Measurements from ENCODE around the gene HHAT.

HHAT gene

DNA sequence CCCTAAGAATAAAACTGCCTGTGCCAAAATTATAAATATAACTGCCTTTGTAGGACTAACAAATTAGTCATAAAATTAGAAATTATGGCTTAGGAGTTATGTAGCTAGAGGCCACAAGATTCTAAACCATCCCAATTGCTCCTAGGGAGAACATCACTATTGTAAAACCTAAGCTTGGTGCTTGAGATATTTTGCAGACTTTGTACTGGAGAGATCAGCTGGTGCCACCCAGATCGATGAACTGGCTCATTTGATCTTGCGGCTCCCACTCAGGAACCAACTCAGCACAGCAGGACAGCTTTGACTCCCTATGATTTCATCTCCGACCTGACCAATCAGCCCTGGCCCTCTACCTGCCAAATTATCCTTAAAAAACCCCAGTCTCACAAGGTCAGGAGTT is 30.6 kb downstream of the HHAT start:
- DNase-seq (ENCODE audit: low read depth, low spot score) = no peak

- DNase-seq (ENCODE audit: low read depth, low spot score) = no peak
Measured at GRCh38 chr1:210360852-210361477, 32.3 kb downstream of the HHAT start.

DNA sequence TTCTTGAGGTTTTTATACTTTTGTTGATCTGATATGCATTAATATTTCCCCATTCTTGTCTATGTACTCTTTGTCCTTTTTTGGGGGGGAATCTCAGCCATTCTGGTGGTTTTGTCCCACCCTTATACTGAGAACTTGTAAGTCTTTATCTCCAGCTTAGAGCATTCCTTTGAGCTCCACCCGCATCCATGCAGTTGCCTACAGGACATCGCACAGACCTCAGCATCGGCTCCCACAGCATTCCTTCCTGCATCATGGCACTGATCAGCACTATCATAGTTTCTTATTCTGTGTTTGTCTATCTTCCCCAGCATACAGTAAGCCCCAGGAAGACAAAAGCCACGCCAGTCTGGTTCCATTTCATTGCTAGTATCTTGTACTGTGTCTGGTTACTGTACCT is 33.0 kb downstream of the HHAT start:
- no peak for DNase-seq (ENCODE audit: low read depth, low spot score)

DNA sequence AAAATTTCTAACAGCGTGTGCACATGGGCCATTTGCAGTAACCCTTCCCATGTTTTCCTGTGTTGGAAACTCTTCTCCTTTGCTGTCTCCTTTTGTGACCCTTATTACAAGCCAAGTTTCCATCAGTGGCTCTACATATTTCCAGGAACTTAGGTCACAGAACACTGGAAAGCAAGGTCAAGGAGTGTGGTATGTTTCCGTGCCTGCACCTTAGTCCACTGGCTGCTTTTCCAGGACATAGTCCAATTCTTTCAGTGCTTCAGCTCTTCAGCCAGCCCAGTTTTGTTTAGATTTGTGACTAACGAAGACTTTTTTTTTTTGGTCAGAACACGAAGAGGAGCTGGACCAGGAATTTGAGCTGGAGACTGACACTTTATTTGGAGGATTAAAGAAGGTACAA is 33.8 kb downstream of the HHAT start:
- no peak for DNase-seq (ENCODE audit: low read depth, low spot score)

GRCh38 chr1:210363119-210363518 is 34.4 kb downstream of the HHAT start:
- DNase-seq (ENCODE audit: low read depth, low spot score) = no peak

- DNase-seq (ENCODE audit: low read depth, low spot score) = no peak
Measured at GRCh38 chr1:210364479-210364878, 35.8 kb downstream of the HHAT start.

- no peak for DNase-seq (ENCODE audit: low read depth, low spot score)
Measured at GRCh38 chr1:210366767-210367166, 38.1 kb downstream of the HHAT start.

DNA sequence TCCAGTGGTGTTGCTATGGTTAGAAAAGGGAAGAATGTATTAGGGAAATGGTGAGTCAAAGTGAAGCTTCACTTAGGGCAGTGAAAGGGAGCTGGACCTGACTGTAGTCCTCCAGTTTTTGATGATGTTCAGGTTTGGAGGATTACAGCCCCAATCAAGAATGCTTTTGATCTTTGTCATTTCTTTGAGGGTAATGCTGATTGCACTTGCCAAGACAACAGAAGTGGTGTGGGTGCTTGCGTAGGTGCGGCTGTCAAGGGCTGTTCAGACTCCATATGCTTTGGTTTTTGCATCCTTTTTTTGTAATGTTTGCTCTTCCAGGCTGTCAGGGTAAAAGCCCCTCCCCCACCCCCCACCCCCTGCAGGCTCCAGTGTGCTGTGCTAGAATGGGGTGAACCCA is 38.9 kb downstream of the HHAT start:
- no peak for DNase-seq (ENCODE audit: low read depth, low spot score)

DNA sequence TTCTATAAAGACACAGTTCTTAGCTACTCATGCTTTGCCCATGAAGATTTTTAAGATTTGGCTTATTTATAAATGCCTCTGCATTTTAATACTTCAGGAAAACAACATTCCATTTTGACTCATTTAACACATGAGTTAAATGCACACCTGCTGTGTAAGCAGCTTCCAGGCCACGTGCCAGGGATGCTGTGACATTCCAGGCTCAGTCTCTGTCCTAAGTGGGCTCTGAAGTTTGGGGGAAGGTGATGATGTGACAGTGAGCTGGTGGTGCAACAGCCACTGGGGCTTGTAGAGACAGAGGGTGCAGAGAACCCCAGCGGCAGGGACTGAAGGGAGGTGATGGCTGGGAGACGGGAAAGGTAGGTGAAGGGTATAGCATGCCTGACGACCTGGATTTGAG is 40.7 kb downstream of the HHAT start:
- no peak for DNase-seq (ENCODE audit: low read depth, low spot score)

DNA sequence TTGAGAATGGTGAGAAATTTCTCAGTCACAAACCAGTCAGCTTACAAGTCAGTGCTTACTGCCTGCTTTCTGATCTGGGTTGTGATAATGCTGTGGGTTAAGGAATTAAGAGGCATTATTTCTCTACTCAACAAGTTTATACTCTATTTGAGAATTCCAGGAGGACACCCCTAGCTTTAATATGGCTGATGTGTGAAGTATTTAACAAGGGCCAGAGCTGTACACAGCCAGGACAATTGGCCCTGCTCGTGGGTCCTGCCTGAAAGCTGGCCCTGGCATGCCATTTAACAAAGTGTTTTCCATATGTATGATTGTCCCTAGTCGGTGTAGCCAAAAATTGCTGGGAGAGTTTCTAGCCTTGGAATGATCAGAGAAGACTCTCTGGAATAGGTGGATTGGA is 43.2 kb downstream of the HHAT start:
- DNase-seq (ENCODE audit: low read depth, low spot score) = no peak

GRCh38 chr1:210372491-210372890 is 43.8 kb downstream of the HHAT start:
- DNase-seq (ENCODE audit: low read depth, low spot score) = no peak

- no peak for DNase-seq (ENCODE audit: low read depth, low spot score)
Measured at GRCh38 chr1:210372931-210373627, 44.4 kb downstream of the HHAT start.

- DNase-seq (ENCODE audit: low read depth, low spot score) = no peak
Measured at GRCh38 chr1:210373628-210373877, 44.9 kb downstream of the HHAT start.

- peak; percentile 99 for DNase-seq (ENCODE audit: low read depth, low spot score)
Measured at GRCh38 chr1:210373878-210374599, 45.3 kb downstream of the HHAT start.

DNA sequence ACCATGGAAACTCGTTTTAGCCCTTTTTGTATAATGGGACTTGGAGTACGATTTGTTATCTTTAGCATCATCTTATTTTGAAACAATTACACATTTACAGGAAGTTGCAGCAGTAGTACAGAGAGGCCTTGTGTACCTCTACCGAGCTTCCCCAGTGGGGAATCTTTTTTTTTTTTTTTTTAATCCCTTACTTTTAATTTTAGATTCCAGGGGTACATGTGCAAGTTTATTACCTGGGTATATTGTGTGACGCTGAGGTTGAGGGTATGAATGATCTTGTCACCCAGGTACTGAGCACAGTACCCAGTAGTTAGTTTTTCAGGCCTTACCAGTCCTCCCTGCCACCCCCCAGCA is 45.9 kb downstream of the HHAT start:
- no peak for DNase-seq (ENCODE audit: low read depth, low spot score)

GRCh38 chr1:210376836-210377372 is 48.2 kb downstream of the HHAT start:
- DNase-seq (ENCODE audit: low read depth, low spot score) = no peak

- no peak for DNase-seq (ENCODE audit: low read depth, low spot score)
Measured at GRCh38 chr1:210377731-210378333, 49.1 kb downstream of the HHAT start.

- no peak for DNase-seq (ENCODE audit: low read depth, low spot score)
Measured at GRCh38 chr1:210378736-210379135, 50.0 kb downstream of the HHAT start.

DNA sequence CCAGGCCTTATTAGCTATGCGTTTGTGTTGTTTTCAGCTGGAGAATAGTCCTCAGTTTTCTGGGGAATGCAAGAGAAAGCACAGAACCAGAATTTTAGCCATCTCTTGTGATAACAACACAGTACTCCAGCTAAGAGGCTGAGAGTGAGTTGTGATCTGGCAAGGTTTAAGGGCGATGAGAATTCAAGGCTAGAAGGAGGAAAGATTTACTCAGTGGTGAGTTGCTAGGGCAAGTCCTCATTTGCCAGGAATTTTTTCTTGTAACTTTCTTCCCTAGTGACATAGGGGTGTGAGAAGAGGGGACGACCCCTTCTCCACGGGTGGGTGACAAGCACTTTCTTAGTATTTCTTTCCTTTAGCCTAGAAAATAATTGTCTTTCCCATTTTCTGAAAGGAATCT is 53.2 kb downstream of the HHAT start:
- DNase-seq (ENCODE audit: low read depth, low spot score) = no peak

DNA sequence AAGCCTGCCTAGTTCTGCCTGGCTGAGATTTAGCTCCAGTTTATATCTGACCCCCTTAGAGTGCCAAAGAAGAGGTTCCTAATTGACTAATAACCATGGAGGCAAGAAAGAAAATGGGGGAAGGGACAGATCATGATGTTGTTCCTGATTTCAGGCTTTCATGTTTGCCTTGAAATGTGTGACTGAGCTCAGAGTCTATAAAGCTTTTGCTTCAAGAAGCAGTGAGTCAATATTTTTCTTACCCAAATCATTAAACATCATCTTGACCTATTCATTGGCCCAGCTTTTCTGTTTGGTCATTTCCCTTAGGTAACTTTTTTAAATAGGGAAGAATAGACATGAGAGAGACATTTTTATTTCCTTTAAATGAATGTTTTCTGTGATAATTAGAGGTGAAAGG is 55.9 kb downstream of the HHAT start:
- DNase-seq (ENCODE audit: low read depth, low spot score) = no peak

GRCh38 chr1:210385228-210385627 is 56.5 kb downstream of the HHAT start:
- no peak for DNase-seq (ENCODE audit: low read depth, low spot score)

DNA sequence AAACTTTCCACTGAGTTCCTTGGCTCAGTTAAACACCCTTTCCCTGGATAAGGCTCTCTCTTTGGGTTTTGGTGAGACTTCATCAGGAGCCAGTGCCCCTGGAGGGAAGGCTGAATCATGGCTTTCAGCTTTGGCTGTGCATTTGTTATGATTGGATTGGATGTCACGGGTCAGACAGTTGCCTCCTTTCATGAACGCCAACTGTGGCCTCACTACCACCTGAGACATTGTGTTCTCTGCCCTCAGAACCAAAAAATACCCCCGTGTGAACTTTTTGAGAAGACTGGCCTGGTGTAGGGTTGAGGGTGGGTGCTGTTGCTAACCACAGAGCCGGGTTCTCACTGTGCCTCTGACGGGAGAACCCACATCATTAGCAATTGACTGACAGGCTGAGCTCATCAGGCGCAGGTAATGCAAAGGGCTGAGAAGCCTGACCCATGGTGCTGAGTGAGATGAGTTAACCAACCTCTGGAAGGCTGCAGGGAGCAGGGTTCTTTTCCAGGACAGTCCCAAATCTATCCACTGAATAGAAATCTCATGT is 65.6 kb downstream of the HHAT start:
- DNase-seq (ENCODE audit: low read depth, low spot score) = no peak
